ENCODE results near the gene S100P. TPM values are rescaled to one million over a fixed set of nuclear protein-coding genes. Genes with fewer than 3 reads are reported as not detected.

S100P gene
- total RNA-seq, 3 donors from 2014 or later, result 15.7 to 189 (median 70.4) TPM

DNA sequence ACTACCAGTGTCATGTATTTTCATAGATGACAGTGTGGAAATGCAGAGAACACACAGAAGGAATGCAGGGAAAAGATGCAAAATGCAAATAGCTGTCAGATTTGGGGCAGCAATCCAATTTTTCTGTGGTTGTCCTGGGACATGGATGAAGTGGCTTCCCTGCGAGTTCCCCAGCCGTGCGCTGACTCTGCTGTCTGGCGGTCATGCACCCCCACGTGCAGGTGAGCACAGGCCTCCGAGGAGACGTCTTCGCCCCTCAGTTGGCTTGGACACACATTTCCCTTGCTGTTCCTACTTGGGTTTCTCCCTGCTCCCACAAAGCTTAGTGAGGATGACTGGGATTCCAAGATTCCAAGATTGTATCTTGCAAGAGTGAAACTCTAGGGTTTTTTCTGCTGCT lies 46.7 kb downstream of the S100P start:
- no peaks in the 10 kb centered on the region for H3K36me3 ChIP-seq (ENCODE audit: low read depth)
- H3K9me3 ChIP-seq, result no peaks in the 10 kb centered on the region
- no peaks in the 10 kb centered on the region for H3K4me1 ChIP-seq (ENCODE audit: low read depth)
- intact Hi-C loops (cut with DNase I, micrococcal nuclease), result no loop called here
- ATAC-seq, result no peak
- H3K4me3 ChIP-seq, result no peak overlapping the region
- DNase-seq, result peak in 1 of 3 donors; percentile 8
- TF ChIP-seq, protein P1, sequence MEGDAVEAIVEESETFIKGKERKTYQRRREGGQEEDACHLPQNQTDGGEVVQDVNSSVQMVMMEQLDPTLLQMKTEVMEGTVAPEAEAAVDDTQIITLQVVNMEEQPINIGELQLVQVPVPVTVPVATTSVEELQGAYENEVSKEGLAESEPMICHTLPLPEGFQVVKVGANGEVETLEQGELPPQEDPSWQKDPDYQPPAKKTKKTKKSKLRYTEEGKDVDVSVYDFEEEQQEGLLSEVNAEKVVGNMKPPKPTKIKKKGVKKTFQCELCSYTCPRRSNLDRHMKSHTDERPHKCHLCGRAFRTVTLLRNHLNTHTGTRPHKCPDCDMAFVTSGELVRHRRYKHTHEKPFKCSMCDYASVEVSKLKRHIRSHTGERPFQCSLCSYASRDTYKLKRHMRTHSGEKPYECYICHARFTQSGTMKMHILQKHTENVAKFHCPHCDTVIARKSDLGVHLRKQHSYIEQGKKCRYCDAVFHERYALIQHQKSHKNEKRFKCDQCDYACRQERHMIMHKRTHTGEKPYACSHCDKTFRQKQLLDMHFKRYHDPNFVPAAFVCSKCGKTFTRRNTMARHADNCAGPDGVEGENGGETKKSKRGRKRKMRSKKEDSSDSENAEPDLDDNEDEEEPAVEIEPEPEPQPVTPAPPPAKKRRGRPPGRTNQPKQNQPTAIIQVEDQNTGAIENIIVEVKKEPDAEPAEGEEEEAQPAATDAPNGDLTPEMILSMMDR (IDR thresholded peaks at IDR 0.05), result no peak

DNA sequence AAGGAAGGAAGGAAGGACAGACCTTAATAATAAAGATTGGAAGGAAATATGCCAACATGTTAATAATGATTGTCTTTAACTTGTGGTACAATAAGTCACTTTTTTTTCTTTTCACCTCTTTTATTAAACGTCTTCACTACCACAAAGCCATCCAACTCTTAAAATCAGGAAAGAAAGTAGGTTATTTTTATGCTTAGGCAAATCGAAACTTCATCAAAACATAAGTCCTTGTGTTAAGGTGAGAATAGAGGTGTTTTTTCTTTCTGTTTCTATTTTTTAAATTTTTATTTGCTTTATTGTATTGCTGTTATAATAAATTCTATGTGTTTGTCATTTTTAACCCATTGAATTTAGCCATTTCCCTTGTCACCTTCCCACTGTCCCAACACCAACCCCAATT lies 48.8 kb downstream of the S100P start:
- H3K4me1 ChIP-seq (ENCODE audit: low read depth), result peaks cover 18% of the 10 kb centered on the region
- ATAC-seq (no peak), DNase-seq (no peak)
- no peaks in the 10 kb centered on the region for H3K9me3 ChIP-seq
- TF ChIP-seq, protein P1 (IDR thresholded peaks at IDR 0.05), result no peak
- H3K4me3 ChIP-seq, result no peak overlapping the region
- H3K36me3 ChIP-seq (ENCODE audit: low read depth), result no peaks in the 10 kb centered on the region
- intact Hi-C loops (cut with DNase I, micrococcal nuclease), result no loop called here

DNA sequence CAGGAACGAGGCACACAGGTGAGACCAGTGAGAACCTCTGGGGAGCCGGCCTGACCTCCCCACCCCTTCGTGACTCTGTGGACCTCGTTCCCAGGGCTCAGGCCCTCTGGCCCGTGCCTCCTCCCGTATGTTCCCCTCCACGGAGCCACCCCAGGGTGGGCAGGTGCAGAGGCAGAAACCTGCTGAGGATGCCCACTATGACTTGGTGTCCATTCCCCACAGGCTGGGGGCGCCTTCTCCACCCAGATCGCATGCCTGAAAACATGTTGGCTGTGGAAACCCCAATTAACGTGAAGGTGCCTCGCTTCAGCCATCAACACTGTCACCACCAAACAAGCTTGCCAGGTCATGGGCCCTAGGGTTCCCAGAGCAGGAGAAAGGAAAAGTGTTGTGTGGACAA lies 49.3 kb downstream of the S100P start:
- peaks cover 23% of the 10 kb centered on the region for H3K4me1 ChIP-seq (ENCODE audit: low read depth)
- TF ChIP-seq, protein P1 (IDR thresholded peaks at IDR 0.05), result no peak
- intact Hi-C loops (cut with DNase I, micrococcal nuclease), result no loop called here
- no peaks in the 10 kb centered on the region for H3K36me3 ChIP-seq (ENCODE audit: low read depth)
- no peaks in the 10 kb centered on the region for H3K9me3 ChIP-seq
- DNase-seq (peak in 1 of 3 donors; percentile 26), ATAC-seq (no peak)
- H3K4me3 ChIP-seq, result no peak overlapping the region

Other genes with a start within 250 kb of the S100P start
- gene PPP2R2C, start 221.3 kb upstream of the S100P start, total RNA-seq, result 1 to 10 TPM in 1 of 3 donors, under 1 TPM in 2; 0.31 to 2.9 (median 0.41) TPM
- gene MAN2B2, start 118.7 kb upstream of the S100P start, total RNA-seq, result 10 to 100 TPM; 24.1 to 28.2 (median 27.2) TPM
- gene MRFAP1, start 53.2 kb upstream of the S100P start, total RNA-seq, result 100 to 1,000 TPM; 115 to 244 (median 172) TPM
- 10 to 100 TPM; 24.2 to 49.0 (median 31.2) TPM for gene MRFAP1L1, start 16.0 kb downstream of the S100P start, total RNA-seq
- gene BLOC1S4, start 22.3 kb downstream of the S100P start, total RNA-seq, result 10 to 100 TPM; 11.8 to 12.8 (median 11.8) TPM
- 10 to 100 TPM; 31.5 to 47.4 (median 46.6) TPM for gene KIAA0232, start 88.8 kb downstream of the S100P start, total RNA-seq
- gene TBC1D14, start 215.9 kb downstream of the S100P start, total RNA-seq, result 10 to 100 TPM; 51.8 to 70.8 (median 56.2) TPM